Gastroesophageal sphincter (tissue), 3 donors: ENCODE results near the gene CNKSR1.

Experiments used
- POLR2A ChIP-seq, 2 donors: fragments of 450-650 bp; IDR thresholded peaks; one replicate each; pipeline ENCODE4 v1.6.1; 2017; ENCODE audit warnings: antibody characterized with exemption in 2 of 2, mild to moderate bottlenecking in 2 of 2, moderate library complexity in 1 of 2
- POLR2AphosphoS5 ChIP-seq: sonication (generic); formaldehyde crosslinking; IDR thresholded peaks from one replicate; pipeline ENCODE4 v1.6.1; 2017; ENCODE audit warnings: antibody characterized with exemption
- TF ChIP-seq, protein P1 (sequence below), 4 experiments: fragments of 200-600 bp in 2 of 4; fragments of 450-650 bp in 2 of 4; sonication (generic) in 1 of 4; IDR thresholded peaks; one replicate each; pipeline ENCODE4 v1.5.1; 2017 to 2019; ENCODE audit warnings: antibody characterized with exemption in 4 of 4, mild to moderate bottlenecking in 2 of 4, moderate library complexity in 2 of 4

DNA sequence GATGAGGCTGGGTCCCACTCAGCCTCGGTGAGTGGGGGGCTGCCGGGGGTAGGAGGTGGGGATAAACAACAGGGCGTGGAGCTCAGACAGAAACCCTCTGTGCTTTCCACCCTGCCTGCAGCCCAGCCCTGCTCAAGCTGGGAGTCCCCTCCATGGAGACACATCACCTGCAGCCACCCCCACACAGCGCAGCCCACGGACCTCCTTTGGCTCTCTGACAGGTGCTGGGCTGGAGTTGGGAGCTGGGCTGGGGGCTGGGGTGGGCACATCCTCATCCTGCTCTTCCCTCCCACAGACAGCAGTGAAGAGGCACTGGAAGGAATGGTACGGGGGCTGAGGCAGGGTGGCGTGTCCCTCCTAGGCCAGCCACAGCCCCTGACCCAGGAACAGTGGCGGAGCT lies 11.2 kb downstream of the CNKSR1 start:
- TF ChIP-seq, protein P1, sequence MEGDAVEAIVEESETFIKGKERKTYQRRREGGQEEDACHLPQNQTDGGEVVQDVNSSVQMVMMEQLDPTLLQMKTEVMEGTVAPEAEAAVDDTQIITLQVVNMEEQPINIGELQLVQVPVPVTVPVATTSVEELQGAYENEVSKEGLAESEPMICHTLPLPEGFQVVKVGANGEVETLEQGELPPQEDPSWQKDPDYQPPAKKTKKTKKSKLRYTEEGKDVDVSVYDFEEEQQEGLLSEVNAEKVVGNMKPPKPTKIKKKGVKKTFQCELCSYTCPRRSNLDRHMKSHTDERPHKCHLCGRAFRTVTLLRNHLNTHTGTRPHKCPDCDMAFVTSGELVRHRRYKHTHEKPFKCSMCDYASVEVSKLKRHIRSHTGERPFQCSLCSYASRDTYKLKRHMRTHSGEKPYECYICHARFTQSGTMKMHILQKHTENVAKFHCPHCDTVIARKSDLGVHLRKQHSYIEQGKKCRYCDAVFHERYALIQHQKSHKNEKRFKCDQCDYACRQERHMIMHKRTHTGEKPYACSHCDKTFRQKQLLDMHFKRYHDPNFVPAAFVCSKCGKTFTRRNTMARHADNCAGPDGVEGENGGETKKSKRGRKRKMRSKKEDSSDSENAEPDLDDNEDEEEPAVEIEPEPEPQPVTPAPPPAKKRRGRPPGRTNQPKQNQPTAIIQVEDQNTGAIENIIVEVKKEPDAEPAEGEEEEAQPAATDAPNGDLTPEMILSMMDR (IDR thresholded peaks at IDR 0.05): no peak
- TF ChIP-seq POLR2AphosphoS5: no peak
- no peak for TF ChIP-seq POLR2A (IDR thresholded peaks at IDR 0.05)
